Ishikawa (cell line): ENCODE measurements around the gene FDXR.

ENCODE experiments used
- EP300 ChIP-seq: IDR thresholded peaks from 2 replicates; pipeline ENCODE4 v1.6.1; 2012; ENCODE audit warnings: borderline replicate concordance
- NFIC ChIP-seq: IDR thresholded peaks from 2 replicates; pipeline ENCODE4 v1.6.1; 2012
- TAF1 ChIP-seq: IDR thresholded peaks from 2 replicates; pipeline ENCODE4 v1.6.1; 2012; ENCODE audit warnings: low read depth, mild to moderate bottlenecking
- TCF12 ChIP-seq: IDR thresholded peaks from 2 replicates; pipeline ENCODE4 v1.6.1; 2012; ENCODE audit warnings: low read depth
- ZBTB7A ChIP-seq: IDR thresholded peaks from 2 replicates; pipeline ENCODE4 v1.6.1; 2012; ENCODE audit warnings: low read depth
- TF ChIP-seq, protein P1 (sequence below): IDR thresholded peaks from 2 replicates; pipeline ENCODE4 v1.6.1; 2012; ENCODE audit warnings: low read depth, mild to moderate bottlenecking
- TF ChIP-seq, protein P2 (sequence below): IDR thresholded peaks from 2 replicates; pipeline ENCODE4 v1.6.1; 2012

DNA sequence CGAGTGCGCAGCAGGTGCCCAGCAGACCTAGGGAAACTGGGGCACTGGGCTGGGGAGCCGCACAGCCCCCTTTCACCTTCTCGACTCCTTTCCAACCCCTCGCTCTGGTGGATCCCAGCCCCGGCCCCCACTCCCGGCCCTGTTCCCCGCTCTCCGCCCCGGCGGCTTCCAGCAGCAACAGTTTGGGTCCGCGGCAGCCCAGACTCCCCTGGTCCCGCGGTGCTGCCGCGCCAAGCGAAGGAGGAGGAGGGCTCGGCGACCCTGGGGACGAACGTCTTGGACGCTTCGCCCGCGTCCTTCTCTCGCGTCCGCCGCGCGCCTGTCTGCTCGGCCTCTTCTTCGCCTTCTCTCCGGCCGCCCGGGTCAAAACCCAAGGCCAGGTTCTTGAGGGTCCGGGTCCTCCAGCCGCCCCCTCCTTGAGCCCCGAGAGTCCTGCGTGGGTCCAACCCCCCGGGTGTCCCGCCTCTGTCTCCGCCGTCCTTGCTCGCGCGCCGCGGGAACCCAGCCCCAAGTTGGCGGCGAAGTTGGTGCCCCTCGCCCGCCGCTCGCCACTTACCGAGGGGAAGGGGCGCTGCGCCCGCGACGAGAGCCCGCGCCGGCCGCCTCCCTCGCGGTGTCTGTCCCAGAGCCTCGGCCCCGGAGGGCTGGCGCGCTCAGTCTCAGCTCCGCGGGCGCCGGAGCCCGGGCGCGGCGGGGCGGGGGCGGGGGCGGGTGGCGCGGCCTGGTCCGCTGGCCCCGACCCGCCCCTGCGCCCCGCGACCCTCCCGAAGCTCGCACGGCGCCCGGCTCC lies 11.7 kb downstream of the FDXR start:
- TF ChIP-seq TAF1: peak; percentile 23; the same call in 1 of the 2 replicates
- TF ChIP-seq EP300: no peak
- TF ChIP-seq TCF12: no peak
- TF ChIP-seq, protein P1, sequence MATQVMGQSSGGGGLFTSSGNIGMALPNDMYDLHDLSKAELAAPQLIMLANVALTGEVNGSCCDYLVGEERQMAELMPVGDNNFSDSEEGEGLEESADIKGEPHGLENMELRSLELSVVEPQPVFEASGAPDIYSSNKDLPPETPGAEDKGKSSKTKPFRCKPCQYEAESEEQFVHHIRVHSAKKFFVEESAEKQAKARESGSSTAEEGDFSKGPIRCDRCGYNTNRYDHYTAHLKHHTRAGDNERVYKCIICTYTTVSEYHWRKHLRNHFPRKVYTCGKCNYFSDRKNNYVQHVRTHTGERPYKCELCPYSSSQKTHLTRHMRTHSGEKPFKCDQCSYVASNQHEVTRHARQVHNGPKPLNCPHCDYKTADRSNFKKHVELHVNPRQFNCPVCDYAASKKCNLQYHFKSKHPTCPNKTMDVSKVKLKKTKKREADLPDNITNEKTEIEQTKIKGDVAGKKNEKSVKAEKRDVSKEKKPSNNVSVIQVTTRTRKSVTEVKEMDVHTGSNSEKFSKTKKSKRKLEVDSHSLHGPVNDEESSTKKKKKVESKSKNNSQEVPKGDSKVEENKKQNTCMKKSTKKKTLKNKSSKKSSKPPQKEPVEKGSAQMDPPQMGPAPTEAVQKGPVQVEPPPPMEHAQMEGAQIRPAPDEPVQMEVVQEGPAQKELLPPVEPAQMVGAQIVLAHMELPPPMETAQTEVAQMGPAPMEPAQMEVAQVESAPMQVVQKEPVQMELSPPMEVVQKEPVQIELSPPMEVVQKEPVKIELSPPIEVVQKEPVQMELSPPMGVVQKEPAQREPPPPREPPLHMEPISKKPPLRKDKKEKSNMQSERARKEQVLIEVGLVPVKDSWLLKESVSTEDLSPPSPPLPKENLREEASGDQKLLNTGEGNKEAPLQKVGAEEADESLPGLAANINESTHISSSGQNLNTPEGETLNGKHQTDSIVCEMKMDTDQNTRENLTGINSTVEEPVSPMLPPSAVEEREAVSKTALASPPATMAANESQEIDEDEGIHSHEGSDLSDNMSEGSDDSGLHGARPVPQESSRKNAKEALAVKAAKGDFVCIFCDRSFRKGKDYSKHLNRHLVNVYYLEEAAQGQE: no peak
- TF ChIP-seq, protein P2, sequence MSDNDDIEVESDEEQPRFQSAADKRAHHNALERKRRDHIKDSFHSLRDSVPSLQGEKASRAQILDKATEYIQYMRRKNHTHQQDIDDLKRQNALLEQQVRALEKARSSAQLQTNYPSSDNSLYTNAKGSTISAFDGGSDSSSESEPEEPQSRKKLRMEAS: no peak
- no peak for TF ChIP-seq ZBTB7A
- TF ChIP-seq NFIC: no peak
